Measurements from ENCODE around the gene ZNF366. TPM values are rescaled to one million over a fixed set of nuclear protein-coding genes. Genes with fewer than 3 reads are reported as not detected.

The ZNF366 gene
- total and polyA plus RNA-seq, 8 donors: 0.10 to 6.8 (median 1.7) TPM; not detected in 1

DNA sequence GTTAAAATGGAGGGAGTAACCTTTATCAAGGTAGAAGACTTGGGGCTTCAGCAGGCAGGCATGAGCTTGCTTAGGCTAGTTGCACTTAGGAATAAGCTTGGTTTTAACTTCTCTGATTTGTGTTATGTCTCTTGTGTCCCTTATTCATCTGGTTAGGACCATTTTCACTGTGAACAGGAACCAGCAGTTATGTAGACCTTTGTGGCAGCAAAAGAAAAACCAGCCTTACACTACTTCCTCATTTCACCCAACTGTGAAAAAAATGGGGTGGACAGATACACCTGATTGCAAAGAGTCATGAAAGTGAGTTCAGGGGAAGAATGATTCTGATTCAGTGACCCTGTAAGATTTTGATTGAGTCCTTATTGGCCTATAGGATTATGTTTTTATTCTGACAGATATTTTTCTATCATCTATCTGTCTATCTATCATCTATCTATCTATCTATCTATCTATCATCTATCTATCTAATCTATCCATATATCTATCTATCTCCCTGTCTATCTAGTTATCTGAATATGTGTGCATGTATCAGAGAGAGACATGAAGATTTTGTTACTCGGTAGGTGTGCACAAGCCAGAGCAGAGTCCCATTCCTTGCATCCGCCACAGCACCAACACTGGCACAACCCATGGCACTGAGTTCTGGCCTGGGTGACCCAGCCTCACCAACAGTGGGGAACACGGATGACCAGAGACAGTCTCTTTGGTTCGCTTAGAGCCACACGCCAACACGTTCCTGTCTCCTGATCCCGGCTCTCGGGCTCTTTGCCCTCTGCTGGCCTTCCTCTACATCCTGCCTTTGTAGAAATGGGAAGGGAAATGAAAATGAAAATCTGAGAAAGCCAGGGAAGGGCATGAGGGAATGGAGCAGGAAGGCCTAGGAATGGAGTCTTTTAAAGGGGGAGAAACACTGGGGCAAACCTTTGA is 1.3 kb upstream of the ZNF366 start:
- Histone ChIP-seq H3K27me3 (no peaks in the 10 kb centered on the region), H3K36me3 (no peaks in the 10 kb centered on the region), H3K9me3 (no peaks in the 10 kb centered on the region), H3K4me1 (peaks cover 0 to 35% (median 25%) of the 10 kb centered on the region in 4 donors), H3K27ac (peak overlapping the region in 4 of 5 donors; percentile 25 to 54 (median 47)), H3K4me3 (no peak overlapping the region)
- 83 to 94% (median 90%) methylated on average over 8 of the region's 8 CpGs for WGBS, 5 donors
- no peak for DNase-seq
- no peak for TF ChIP-seq EP300 (IDR thresholded peaks at IDR 0.05)
- TF ChIP-seq CTCF (IDR thresholded peaks at IDR 0.05): no peak
- no peak for TF ChIP-seq POLR2AphosphoS5 (IDR thresholded peaks at IDR 0.05)
- TF ChIP-seq POLR2A (IDR thresholded peaks at IDR 0.05): no peak
- intact Hi-C loops (cut with DNase I; ENCODE audit: low total_unique reads): no loop called here

GRCh38 chr5:72507907-72508238 is 663 bp upstream of the ZNF366 start:
- TF ChIP-seq POLR2A (IDR thresholded peaks at IDR 0.05) (no peak), CTCF (IDR thresholded peaks at IDR 0.05) (no peak), EP300 (IDR thresholded peaks at IDR 0.05) (no peak), POLR2AphosphoS5 (IDR thresholded peaks at IDR 0.05) (no peak)
- no peaks in the 10 kb centered on the region for H3K9me3 ChIP-seq
- WGBS, 5 donors: 48 to 67% (median 52%) methylated on average over 5 of the region's 5 CpGs
- peak overlapping the region in 4 of 5 donors; percentile 25 to 54 (median 47) for H3K27ac ChIP-seq
- no peak for DNase-seq
- peaks cover 0 to 35% (median 25%) of the 10 kb centered on the region in 4 donors for H3K4me1 ChIP-seq
- no peaks in the 10 kb centered on the region for H3K36me3 ChIP-seq
- no peaks in the 10 kb centered on the region for H3K27me3 ChIP-seq
- intact Hi-C loops (cut with DNase I; ENCODE audit: low total_unique reads): no loop called here
- no peak overlapping the region for H3K4me3 ChIP-seq

GRCh38 chr5:72506158-72506549 is 1.1 kb downstream of the ZNF366 start:
- 81 to 90% (median 88%) methylated on average over 7 of the region's 7 CpGs for WGBS, 5 donors
- Histone ChIP-seq H3K4me3 (peak overlapping the region in 2 of 4 donors; percentile 7 to 10), H3K27me3 (no peaks in the 10 kb centered on the region), H3K4me1 (peaks cover 0 to 34% (median 23%) of the 10 kb centered on the region in 4 donors), H3K27ac (peak overlapping the region in 2 of 5 donors; percentile 40 to 54), H3K9me3 (no peaks in the 10 kb centered on the region), H3K36me3 (no peaks in the 10 kb centered on the region)
- intact Hi-C loops (cut with DNase I; ENCODE audit: low total_unique reads): no loop called here
- TF ChIP-seq POLR2A (IDR thresholded peaks at IDR 0.05): no peak
- TF ChIP-seq CTCF (IDR thresholded peaks at IDR 0.05): no peak
- TF ChIP-seq EP300 (IDR thresholded peaks at IDR 0.05): no peak
- no peak for TF ChIP-seq POLR2AphosphoS5 (IDR thresholded peaks at IDR 0.05)
- DNase-seq: no peak

DNA sequence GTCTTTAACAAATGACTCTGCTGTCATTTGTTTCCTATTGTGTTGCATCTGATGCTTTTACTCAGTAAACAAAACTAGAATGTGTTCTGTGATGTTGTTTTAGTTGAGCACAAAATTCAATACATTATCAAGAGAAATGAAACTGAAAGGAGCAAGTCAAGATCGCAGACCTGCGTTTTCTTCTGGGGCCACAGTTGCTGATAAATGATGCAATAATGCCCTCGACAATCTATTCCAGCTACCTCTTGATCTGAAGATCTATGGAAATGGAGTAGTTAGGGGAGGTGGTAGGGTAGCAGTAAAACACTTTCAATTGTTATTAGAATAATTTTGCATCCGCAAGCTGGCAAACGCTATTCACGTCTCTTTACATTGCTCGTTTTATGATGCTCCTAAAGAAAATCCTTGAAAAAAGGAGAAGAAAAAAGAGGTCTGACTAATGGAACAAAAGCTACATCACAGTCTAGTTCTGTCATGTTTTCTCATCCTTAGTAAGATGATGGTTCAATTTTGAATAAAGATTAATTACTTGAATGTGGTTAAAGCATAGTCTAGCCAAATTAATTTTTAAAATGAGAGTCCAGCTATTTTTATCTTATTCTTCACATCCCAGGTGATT is 1.6 kb downstream of the ZNF366 start:
- 66 to 77% (median 70%) methylated on average over 7 of the region's 7 CpGs for WGBS, 5 donors
- Histone ChIP-seq H3K9me3 (no peaks in the 10 kb centered on the region), H3K27ac (peak overlapping the region in 3 of 5 donors; percentile 12 to 54 (median 40)), H3K27me3 (no peaks in the 10 kb centered on the region), H3K4me1 (peaks cover 0 to 34% (median 19%) of the 10 kb centered on the region in 4 donors), H3K36me3 (no peaks in the 10 kb centered on the region), H3K4me3 (peak overlapping the region in 1 of 4 donors; percentile 2)
- intact Hi-C loops (cut with DNase I; ENCODE audit: low total_unique reads): no loop called here
- DNase-seq: no peak
- TF ChIP-seq POLR2AphosphoS5 (IDR thresholded peaks at IDR 0.05): no peak
- TF ChIP-seq EP300 (IDR thresholded peaks at IDR 0.05): no peak
- no peak for TF ChIP-seq CTCF (IDR thresholded peaks at IDR 0.05)
- TF ChIP-seq POLR2A (IDR thresholded peaks at IDR 0.05): no peak

Data from stomach (tissue), 9 donors.